AG09309 (cell line): ENCODE data around the gene UBIAD1.
"Not testable (repeated sequence)": the region's sequence is repeated elsewhere in the genome, so short reads cannot be mapped to it uniquely, and the experiment has no call there.

Source experiments
- DNase-seq: peaks from one replicate; pipeline ENCODE4 v3.0.0-alpha.2; 2010; ENCODE audit warnings: low read depth
- H3K4me3 ChIP-seq: 2 replicates; pipeline ENCODE4 v1.5.1; 2011; ENCODE audit warnings: mild to moderate bottlenecking, low read depth, low read length, moderate library complexity; ENCODE audit not compliant: control insufficient read depth
- CTCF ChIP-seq: IDR thresholded peaks from 2 replicates; pipeline ENCODE4 v1.5.1; 2011; ENCODE audit warnings: mild to moderate bottlenecking, low read depth, low read length, inconsistent platforms; ENCODE audit not compliant: insufficient read depth, control insufficient read depth; ENCODE audit errors: missing control alignments

Gene UBIAD1

GRCh38 chr1:11262171-11263049 is 10.6 kb upstream of the UBIAD1 start, which contains the start of gene MTOR:
Gene MTOR, minus strand, starts transcription at chr1:11262551. Its CDS starts 3,142 bp downstream, at chr1:11259409.
- TF ChIP-seq CTCF: peak; percentile 28
- H3K4me3 ChIP-seq: peak within 1 kb of the TSS; percentile 90
- DNase-seq: peak; percentile 99

DNA sequence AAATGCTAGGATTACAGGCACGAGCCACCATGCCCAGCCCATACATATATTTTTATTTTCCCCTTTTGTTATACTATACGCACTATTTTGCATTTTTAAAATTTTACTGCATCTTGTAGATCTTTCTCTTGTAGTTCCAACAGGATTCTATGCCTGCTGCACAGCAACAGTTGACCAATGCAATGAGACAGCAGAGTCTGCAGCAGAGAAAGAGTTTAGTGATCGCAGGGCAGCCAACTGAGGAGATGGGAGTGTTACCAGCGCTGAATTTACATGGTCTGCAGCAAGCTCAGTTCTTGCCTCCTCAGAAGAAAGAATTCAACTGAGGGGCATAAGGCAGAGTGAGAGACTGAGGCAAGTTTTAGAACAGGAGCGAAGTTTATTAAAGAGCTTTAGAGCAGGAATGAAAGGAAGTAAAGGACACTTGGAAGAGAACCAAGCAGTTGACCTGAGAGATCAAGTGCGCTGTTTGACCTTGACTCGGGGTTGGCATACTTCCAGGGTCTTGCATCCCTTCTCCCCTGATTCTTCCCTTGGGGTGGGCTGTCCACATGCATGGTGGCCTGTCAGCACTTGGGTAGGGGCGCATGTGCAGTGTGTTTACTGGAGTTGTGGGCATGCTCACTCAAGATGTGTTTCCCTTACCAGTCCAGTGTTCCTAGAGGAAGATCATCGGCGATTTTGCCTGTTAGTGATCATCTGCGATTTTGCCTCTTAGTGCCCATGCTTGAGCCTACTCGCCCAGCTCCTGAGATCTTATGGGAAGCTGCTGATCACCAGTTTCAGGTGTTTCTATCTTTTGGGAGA is 6.5 kb upstream of the UBIAD1 start:
- TF ChIP-seq CTCF: no peak
- H3K4me3 ChIP-seq: no peak overlapping the region

DNA sequence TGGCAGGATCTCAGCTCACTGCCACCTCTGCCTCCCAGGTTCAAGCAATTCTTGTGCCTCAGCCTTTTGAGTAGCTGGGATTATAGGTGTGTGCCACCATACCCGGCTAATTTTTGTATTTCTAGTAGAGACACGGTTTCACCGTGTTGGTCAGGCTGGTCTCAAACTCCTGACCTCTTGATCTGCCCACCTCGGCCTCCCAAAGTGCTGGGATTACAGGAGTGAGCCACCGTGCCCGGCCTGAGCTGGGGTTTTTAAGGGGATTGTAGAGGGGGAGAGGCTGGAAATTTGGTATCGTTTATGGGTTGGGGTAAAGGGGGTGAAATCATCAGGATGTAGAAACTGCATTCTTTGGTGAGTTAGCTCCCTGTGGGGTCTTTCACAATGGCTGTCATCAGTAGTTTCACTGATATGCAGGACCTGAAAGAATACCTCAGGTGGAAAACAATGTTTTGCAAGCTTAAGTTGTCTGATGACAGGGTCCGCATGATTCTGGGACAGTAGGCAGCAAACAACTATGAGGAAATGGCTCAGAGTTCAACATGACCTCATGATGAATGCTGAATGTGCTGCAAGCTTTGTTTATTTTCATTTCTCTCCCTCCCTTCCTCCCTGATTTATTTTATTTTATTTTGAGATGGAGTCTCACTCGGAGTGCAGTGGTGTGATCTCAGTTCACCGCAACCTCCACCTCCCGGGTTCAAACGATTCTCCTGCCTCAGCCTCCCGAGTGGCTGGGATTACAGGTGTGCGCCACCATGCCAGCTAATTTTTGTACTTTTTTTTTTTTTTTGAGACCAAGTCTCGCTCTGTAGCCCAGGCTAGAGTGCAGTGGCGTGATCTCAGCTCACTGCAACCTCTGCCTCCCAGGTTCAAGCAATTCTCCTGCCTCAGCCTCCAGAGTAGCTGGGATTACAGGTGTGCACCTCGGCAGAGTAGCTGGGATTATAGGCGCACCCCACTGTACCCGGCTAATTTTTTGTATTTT is 5.4 kb upstream of the UBIAD1 start:
- H3K4me3 ChIP-seq, DNase-seq: not testable (repeated sequence)

More for the DNA sequence above, 6.5 kb upstream of the UBIAD1 start:
- DNase-seq: no peak

DNA sequence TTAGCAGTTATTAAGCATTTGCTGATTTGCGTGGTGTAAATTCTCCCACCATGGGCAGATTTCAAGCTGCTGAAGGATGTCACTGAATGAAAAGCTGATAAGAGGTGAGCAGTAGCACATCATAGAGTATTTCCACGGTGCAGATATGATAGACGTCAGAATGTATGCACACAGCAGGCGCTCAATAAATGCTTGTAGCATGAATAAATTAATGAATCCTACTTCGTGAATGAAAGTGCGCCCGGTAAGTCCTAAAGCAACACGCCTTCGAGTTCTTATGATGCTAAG is 510 bp upstream of the UBIAD1 start:
- peak overlapping the region; percentile 8 for H3K4me3 ChIP-seq
- no peak for DNase-seq
- no peak for TF ChIP-seq CTCF

DNA sequence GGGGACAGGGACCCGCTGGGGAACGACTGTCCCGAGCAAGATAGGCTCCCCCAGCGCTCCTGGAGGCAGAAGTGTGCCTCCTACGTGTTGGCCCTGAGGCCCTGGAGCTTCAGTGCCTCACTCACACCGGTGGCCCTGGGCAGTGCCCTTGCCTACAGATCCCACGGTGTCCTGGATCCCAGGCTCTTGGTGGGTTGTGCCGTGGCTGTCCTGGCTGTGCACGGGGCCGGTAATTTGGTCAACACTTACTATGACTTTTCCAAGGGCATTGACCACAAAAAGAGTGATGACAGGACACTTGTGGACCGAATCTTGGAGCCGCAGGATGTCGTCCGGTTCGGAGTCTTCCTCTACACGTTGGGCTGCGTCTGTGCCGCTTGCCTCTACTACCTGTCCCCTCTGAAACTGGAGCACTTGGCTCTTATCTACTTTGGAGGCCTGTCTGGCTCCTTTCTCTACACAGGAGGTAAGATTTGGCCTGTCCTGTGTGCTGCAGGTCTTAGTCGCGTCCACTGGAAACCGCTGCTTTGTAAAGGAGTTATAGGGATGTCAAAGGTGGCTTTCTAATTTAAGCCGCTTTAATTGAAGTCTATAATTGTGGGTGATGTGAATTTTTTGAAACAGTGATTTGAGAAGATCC is 717 bp downstream of the UBIAD1 start:
- no peak for DNase-seq
- H3K4me3 ChIP-seq: peak overlapping the region; percentile 67
- no peak for TF ChIP-seq CTCF

DNA sequence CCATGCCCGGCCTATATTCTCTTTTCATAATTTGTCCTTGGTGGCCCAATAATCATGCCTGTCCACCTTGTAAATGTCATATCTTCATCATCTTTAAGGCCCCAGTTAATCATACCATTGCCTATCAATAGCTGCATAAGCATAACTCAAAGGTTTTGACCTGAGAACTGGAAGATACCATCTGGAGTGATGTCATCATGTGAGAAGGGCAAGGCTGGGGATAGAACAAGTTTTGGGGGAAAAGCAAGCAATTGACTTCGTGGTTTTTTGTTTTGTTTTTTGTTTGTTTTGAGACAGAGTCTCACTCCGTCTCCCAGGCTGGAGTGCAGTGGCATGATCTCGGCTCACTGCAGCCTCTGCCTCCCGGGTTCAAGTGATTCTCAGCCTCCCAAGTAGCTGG is 6.2 kb downstream of the UBIAD1 start:
- no peak overlapping the region for H3K4me3 ChIP-seq
- DNase-seq: no peak
- no peak for TF ChIP-seq CTCF
